ENCODE data around the gene HIPK2.
"Not testable (repeated sequence)": the region's sequence is repeated elsewhere in the genome, so short reads cannot be mapped to it uniquely, and the experiment has no call there.

DNA sequence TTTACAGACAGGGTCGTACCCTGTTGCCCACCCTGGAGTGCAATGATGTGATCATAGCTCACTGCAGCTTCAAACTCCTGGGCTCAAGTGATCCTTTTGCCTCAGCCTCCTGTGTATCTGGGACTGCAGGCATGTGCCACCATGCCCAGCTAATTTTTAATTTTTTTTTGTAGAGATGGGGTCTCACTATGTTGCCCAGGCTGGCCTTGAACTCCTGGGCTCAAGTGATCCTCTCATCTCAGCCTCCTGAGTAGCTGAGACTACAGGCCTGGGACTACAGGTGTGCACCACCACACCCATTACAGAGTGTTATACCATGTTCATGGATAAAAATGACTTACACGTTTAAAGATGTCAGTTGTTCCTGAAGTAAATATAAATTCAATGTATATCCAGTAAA lies 166.2 kb downstream of the HIPK2 start:
- TF ChIP-seq POLR2AphosphoS5, EP300, POLR2A (IDR thresholded peaks at IDR 0.05): not testable (repeated sequence)
- TF ChIP-seq, protein P1, sequence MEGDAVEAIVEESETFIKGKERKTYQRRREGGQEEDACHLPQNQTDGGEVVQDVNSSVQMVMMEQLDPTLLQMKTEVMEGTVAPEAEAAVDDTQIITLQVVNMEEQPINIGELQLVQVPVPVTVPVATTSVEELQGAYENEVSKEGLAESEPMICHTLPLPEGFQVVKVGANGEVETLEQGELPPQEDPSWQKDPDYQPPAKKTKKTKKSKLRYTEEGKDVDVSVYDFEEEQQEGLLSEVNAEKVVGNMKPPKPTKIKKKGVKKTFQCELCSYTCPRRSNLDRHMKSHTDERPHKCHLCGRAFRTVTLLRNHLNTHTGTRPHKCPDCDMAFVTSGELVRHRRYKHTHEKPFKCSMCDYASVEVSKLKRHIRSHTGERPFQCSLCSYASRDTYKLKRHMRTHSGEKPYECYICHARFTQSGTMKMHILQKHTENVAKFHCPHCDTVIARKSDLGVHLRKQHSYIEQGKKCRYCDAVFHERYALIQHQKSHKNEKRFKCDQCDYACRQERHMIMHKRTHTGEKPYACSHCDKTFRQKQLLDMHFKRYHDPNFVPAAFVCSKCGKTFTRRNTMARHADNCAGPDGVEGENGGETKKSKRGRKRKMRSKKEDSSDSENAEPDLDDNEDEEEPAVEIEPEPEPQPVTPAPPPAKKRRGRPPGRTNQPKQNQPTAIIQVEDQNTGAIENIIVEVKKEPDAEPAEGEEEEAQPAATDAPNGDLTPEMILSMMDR (IDR thresholded peaks at IDR 0.05) = not testable (repeated sequence)
